Naive thymus-derived CD8-positive, alpha-beta T cell (primary cell): ENCODE data around the gene ITCH. TPM values are rescaled to one million over a fixed set of nuclear protein-coding genes. Genes with fewer than 3 reads are reported as not detected.
A peak's percentile ranks its signal among the peaks of the same experiment; 100 is the strongest.
"Not testable (repeated sequence)": the region's sequence is repeated elsewhere in the genome, so short reads cannot be mapped to it uniquely, and the experiment has no call there.

Experiments
- ATAC-seq, 2 donors: fragments of 150-1000 bp; cut with Tn5 transposase in 1 of 2; sonication (Bioruptor Pico), chemical (Tn5 transposase) in 1 of 2; 1 replicate in 1 of 2; 2 replicates in 1 of 2; pipeline ENCODE4 v1.10.0; 2021; ENCODE audit warnings: mild to moderate bottlenecking in 2 of 2, moderate library complexity in 2 of 2
- POLR2A ChIA-PET: fragments of 350-600 bp; sonication (Branson Sonifier 250); formaldehyde crosslinking; loops from one replicate; lab custom pipeline; 2021; ENCODE audit warnings: antibody characterized with exemption; lab: Charles Lee
- DNase-seq, 10 donors: peaks; one replicate each; pipeline versions ENCODE4 v3.0.0 to v3.0.0-alpha.2; 2020 to 2022
- H3K27ac Mint-ChIP-seq, 10 donors: one replicate each; pipeline ENCODE4 v1.8.0; 2020 to 2022; ENCODE audit warnings: mild to moderate bottlenecking in 10 of 10, mixed read lengths in 10 of 10, moderate library complexity in 4 of 10, inconsistent platforms in 1 of 10
- H3K27me3 Mint-ChIP-seq, 5 donors: one replicate each; pipeline ENCODE4 v1.8.0; 2021 to 2022; ENCODE audit warnings: mixed read lengths in 5 of 5
- H3K36me3 Mint-ChIP-seq, 3 donors: one replicate each; pipeline ENCODE4 v1.8.0; 2020 to 2022; ENCODE audit warnings: mixed read lengths in 3 of 3, mild to moderate bottlenecking in 2 of 3, inconsistent platforms in 1 of 3
- H3K4me1 Mint-ChIP-seq, 4 donors: one replicate each; pipeline ENCODE4 v1.8.0; 2021 to 2022; ENCODE audit warnings: mixed read lengths in 4 of 4
- H3K4me3 Mint-ChIP-seq, 10 donors: one replicate each; pipeline ENCODE4 v1.8.0; 2020 to 2022; ENCODE audit warnings: mild to moderate bottlenecking in 10 of 10, mixed read lengths in 10 of 10, moderate library complexity in 6 of 10, inconsistent platforms in 1 of 10
- H3K9me3 Mint-ChIP-seq, 9 donors: one replicate each; pipeline ENCODE4 v1.8.0; 2020 to 2022; ENCODE audit warnings: mixed read lengths in 9 of 9, mild to moderate bottlenecking in 3 of 9, inconsistent platforms in 1 of 9, moderate library complexity in 1 of 9
- polyA plus RNA-seq, 3 donors: library from polyadenylated mRNA; unstranded; fragments of 300-500 nt; fragmentation: Illumina TruSeq; gene quantifications; one replicate each; pipeline ENCODE4 v1.2.3, GENCODE V29; 2021
- total RNA-seq, 8 experiments: library from RNA in 2 of 8; stranded (reverse) in 2 of 8; gene quantifications; one replicate each; pipeline ENCODE4 v1.2.3 and lab custom pipeline; 2021 to 2026

Gene ITCH
- total RNA-seq: 10 to 100 TPM; 73.2 to 75.9 TPM
- 10 to 100 TPM; 12.6 to 19.6 (median 12.8) TPM for polyA plus RNA-seq
- total RNA-seq (lab: John Stamatoyannopoulos, UW): 34.1 to 65.5 (median 50.1) reads per million in 6 experiments

GRCh38 chr20:34363062-34363464 lies at the start of gene ITCH:
Gene ITCH (plus strand): TSS chr20:34363273. CDS start chr20:34393812, 30,539 bp downstream.
- Mint-ChIP-seq H3K4me1 (peaks cover 18 to 50% (median 41%) of the 10 kb centered on the region in 4 donors), H3K27ac (peak within 1 kb of the TSS; percentile 97 to 100 (median 98)), H3K36me3 (peaks cover 0 to 10% (median 2%) of the 10 kb centered on the region in 3 donors), H3K4me3 (peak within 1 kb of the TSS; percentile 84 to 100 (median 100)), H3K27me3 (no peaks in the 10 kb centered on the region), H3K9me3 (no peaks in the 10 kb centered on the region)
- POLR2A ChIA-PET: interaction anchor here (0.6 to 2.1 kb wide), 12 partner anchors 9 to 1591 kb away, joined by 3 to 11 read pairs (median 4); partner anchors contain the start of genes AHCY, DYNLRB1, PIGU and SCAND1
- ATAC-seq (peak; percentile 98 to 99), DNase-seq (peak; percentile 83 to 95 (median 88))

- Mint-ChIP-seq H3K36me3 (no peaks in the 10 kb centered on the region), H3K4me3 (no peak overlapping the region), H3K9me3 (no peaks in the 10 kb centered on the region), H3K4me1 (peaks cover 1 to 15% (median 12%) of the 10 kb centered on the region in 4 donors), H3K27ac (no peak overlapping the region), H3K27me3 (peaks cover 7 to 25% (median 14%) of the 10 kb centered on the region in 5 donors)
- POLR2A ChIA-PET: no interaction called here
- DNase-seq (no peak), ATAC-seq (no peak)
These were observed 47.8 kb upstream of the ITCH start for GRCh38 chr20:34315236-34315635.

GRCh38 chr20:34316196-34316814 lies 46.8 kb upstream of the ITCH start:
- H3K4me3 Mint-ChIP-seq: no peak overlapping the region
- POLR2A ChIA-PET: no interaction called here
- peaks cover 4 to 16% (median 10%) of the 10 kb centered on the region in 5 donors for H3K27me3 Mint-ChIP-seq
- H3K9me3 Mint-ChIP-seq: no peaks in the 10 kb centered on the region
- ATAC-seq: no peak
- H3K36me3 Mint-ChIP-seq: no peaks in the 10 kb centered on the region
- peaks cover 1 to 14% (median 12%) of the 10 kb centered on the region in 4 donors for H3K4me1 Mint-ChIP-seq
- peak overlapping the region in 2 of 10 donors; percentile 47 to 74 for H3K27ac Mint-ChIP-seq
- no peak for DNase-seq

GRCh38 chr20:34318609-34319443 lies 44.2 kb upstream of the ITCH start:
- Mint-ChIP-seq H3K36me3 (no peaks in the 10 kb centered on the region), H3K9me3 (no peaks in the 10 kb centered on the region), H3K27ac (no peak overlapping the region), H3K4me3 (no peak overlapping the region), H3K4me1 (no peaks in the 10 kb centered on the region), H3K27me3 (peaks cover 0 to 5% (median 0%) of the 10 kb centered on the region in 5 donors)
- DNase-seq: no peak
- no peak for ATAC-seq
- POLR2A ChIA-PET: no interaction called here

- Mint-ChIP-seq H3K4me1 (peaks cover 0 to 6% (median 0%) of the 10 kb centered on the region in 4 donors), H3K27ac (no peak overlapping the region), H3K27me3 (peaks cover 3 to 9% (median 6%) of the 10 kb centered on the region in 5 donors), H3K9me3 (no peaks in the 10 kb centered on the region), H3K4me3 (no peak overlapping the region), H3K36me3 (no peaks in the 10 kb centered on the region)
- ATAC-seq (no peak), DNase-seq (no peak)
- POLR2A ChIA-PET: no interaction called here
These were observed 42.2 kb upstream of the ITCH start for GRCh38 chr20:34320861-34321260.

- no peak for DNase-seq
- Mint-ChIP-seq H3K9me3 (no peaks in the 10 kb centered on the region), H3K27ac (peak overlapping the region in 1 of 10 donors; percentile 72), H3K27me3 (peaks cover 3 to 10% (median 9%) of the 10 kb centered on the region in 5 donors), H3K4me1 (peaks cover 0 to 6% (median 0%) of the 10 kb centered on the region in 4 donors), H3K36me3 (no peaks in the 10 kb centered on the region), H3K4me3 (no peak overlapping the region)
- POLR2A ChIA-PET: no interaction called here
- no peak for ATAC-seq
These were observed 40.6 kb upstream of the ITCH start for GRCh38 chr20:34322267-34323105.

- peaks cover 0 to 6% (median 0%) of the 10 kb centered on the region in 4 donors for H3K4me1 Mint-ChIP-seq
- H3K4me3 Mint-ChIP-seq: peak overlapping the region in 1 of 10 donors; percentile 29
- POLR2A ChIA-PET: no interaction called here
- H3K9me3 Mint-ChIP-seq: no peaks in the 10 kb centered on the region
- peak overlapping the region in 5 of 10 donors; percentile 1 to 76 (median 17) for H3K27ac Mint-ChIP-seq
- no peak for DNase-seq
- H3K36me3 Mint-ChIP-seq: no peaks in the 10 kb centered on the region
- peaks cover 3 to 10% (median 9%) of the 10 kb centered on the region in 5 donors for H3K27me3 Mint-ChIP-seq
- no peak for ATAC-seq
These were observed 38.5 kb upstream of the ITCH start for GRCh38 chr20:34324541-34324940.

- H3K27me3 Mint-ChIP-seq: peaks cover 2 to 10% (median 9%) of the 10 kb centered on the region in 5 donors
These were observed 34.9 kb upstream of the ITCH start for GRCh38 chr20:34328207-34328606.

GRCh38 chr20:34328928-34329677 lies 34.0 kb upstream of the ITCH start:
- DNase-seq (no peak), ATAC-seq (no peak)
- POLR2A ChIA-PET: no interaction called here
- Mint-ChIP-seq H3K27ac (no peak overlapping the region), H3K4me3 (no peak overlapping the region), H3K27me3 (peaks cover 2 to 10% (median 9%) of the 10 kb centered on the region in 5 donors), H3K4me1 (peaks cover 0 to 6% (median 0%) of the 10 kb centered on the region in 4 donors), H3K36me3 (no peaks in the 10 kb centered on the region), H3K9me3 (no peaks in the 10 kb centered on the region)

More at GRCh38 chr20:34328207-34328606, 34.9 kb upstream of the ITCH start:
- DNase-seq, H3K4me3 Mint-ChIP-seq, H3K27ac Mint-ChIP-seq, H3K4me1 Mint-ChIP-seq, ATAC-seq, H3K36me3 Mint-ChIP-seq, H3K9me3 Mint-ChIP-seq, POLR2A ChIA-PET: not testable (repeated sequence)

GRCh38 chr20:34330861-34331544 lies 32.1 kb upstream of the ITCH start:
- POLR2A ChIA-PET, H3K4me1 Mint-ChIP-seq, H3K27ac Mint-ChIP-seq, H3K36me3 Mint-ChIP-seq, H3K9me3 Mint-ChIP-seq, H3K27me3 Mint-ChIP-seq, ATAC-seq, DNase-seq, H3K4me3 Mint-ChIP-seq: not testable (repeated sequence)

- DNase-seq (no peak), ATAC-seq (no peak)
- Mint-ChIP-seq H3K4me3 (no peak overlapping the region), H3K27me3 (no peaks in the 10 kb centered on the region), H3K4me1 (peaks cover 0 to 7% (median 0%) of the 10 kb centered on the region in 4 donors), H3K9me3 (no peaks in the 10 kb centered on the region), H3K36me3 (no peaks in the 10 kb centered on the region), H3K27ac (no peak overlapping the region)
- POLR2A ChIA-PET: no interaction called here
These were observed 31.2 kb upstream of the ITCH start for GRCh38 chr20:34331838-34332237.
